Epithelial cell of esophagus (primary cell): Measurements from ENCODE around the gene TMC3.
A peak's percentile ranks its signal among the peaks of the same experiment; 100 is the strongest.

Experiments
- DNase-seq: peaks from one replicate; pipeline ENCODE4 v3.0.0; 2010; ENCODE audit warnings: low read depth
- H3K4me3 ChIP-seq: 2 replicates; pipeline ENCODE4 v1.5.1; 2011; ENCODE audit warnings: mild to moderate bottlenecking, low read length, control low read depth
- CTCF ChIP-seq: IDR thresholded peaks from 2 replicates; pipeline ENCODE4 v1.5.1; 2011; ENCODE audit warnings: low read depth, mild to moderate bottlenecking, low read length, control low read depth, inconsistent platforms; ENCODE audit not compliant: insufficient read depth; ENCODE audit errors: missing control alignments

TMC3 gene

GRCh38 chr15:81286621-81287121, 87.3 kb downstream of the TMC3 start:
- DNase-seq: no peak
- H3K4me3 ChIP-seq: no peak overlapping the region
- TF ChIP-seq CTCF: no peak

DNA sequence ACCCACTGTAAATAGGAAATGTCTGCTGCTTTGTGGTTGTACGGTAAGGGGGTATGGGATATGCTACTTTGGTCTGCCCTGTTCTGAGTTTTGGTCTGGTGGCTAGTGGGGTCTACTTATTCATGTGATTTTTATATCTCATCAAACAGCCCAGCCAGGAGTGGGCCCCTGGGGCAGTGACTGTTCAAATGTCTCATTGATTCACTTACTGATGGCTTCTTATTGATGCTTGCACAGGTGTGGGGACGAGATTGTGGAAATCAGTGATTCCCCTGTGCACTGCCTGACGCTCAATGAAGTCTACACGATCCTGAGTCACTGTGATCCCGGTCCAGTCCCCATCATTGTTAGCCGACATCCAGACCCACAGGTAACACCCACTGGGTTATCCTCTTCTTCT, 88.6 kb downstream of the TMC3 start:
- H3K4me3 ChIP-seq: no peak overlapping the region
- no peak for DNase-seq
- TF ChIP-seq CTCF: no peak

DNA sequence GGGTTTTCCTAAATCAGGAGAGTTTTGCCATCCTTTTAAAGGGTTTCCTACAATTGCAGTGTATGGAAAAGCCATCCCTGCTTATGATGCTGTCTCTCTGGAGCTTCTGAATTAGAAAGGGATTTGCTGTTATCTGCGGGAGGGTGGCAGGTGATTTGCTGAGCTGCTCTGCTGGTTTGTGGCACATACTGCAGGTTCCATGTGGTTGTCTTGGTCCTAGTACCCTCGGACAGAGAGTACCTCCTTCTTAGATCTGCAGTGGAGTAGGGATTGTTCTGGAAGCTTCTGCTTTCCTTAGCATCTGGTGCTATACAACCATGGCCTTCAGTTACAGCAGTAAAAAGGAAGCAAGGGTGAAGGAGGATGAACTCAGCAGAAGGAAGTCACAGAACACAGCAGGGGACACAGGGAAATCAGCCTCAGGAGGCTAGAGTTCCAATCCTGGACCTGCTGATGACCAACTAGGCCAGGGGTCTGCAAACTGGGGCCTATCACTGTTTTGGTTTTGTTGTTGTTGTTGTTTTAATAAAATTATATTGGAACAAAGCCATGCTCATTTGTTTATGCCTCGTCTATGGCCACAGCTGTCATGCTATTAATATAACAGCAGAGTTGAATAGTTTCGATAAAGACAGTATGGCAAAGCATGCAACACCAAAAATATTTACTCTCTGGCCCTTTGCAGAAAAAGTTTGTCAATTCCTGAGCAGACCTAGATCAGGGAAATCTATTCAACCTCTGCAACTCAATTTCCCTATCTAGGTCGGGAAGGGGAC, 89.6 kb downstream of the TMC3 start:
- no peak overlapping the region for H3K4me3 ChIP-seq
- DNase-seq: no peak
- no peak for TF ChIP-seq CTCF

- TF ChIP-seq CTCF: no peak
- no peak overlapping the region for H3K4me3 ChIP-seq
- no peak for DNase-seq
Measured at GRCh38 chr15:81282911-81283310, 91.1 kb downstream of the TMC3 start.

DNA sequence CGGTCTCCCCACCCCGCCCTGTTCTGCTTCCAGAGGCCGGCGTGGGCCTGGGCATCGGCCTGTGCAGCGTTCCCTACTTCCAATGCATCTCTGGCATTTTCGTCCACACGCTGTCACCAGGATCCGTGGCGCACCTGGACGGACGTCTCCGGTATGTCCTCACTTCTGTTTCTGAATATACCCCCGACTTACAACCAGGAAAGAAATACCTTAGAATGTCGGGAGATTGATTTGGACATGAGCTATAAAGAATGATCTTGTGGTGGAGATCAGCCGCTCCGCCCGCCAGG, 91.5 kb downstream of the TMC3 start:
- TF ChIP-seq CTCF: no peak
- H3K4me3 ChIP-seq: no peak overlapping the region
- no peak for DNase-seq

GRCh38 chr15:81281766-81282605, 92.0 kb downstream of the TMC3 start:
- peak; percentile 55 for DNase-seq
- TF ChIP-seq CTCF: no peak
- H3K4me3 ChIP-seq: no peak overlapping the region
